H1 (cell line): ENCODE data around the gene CNTF. TPM values are rescaled to one million over a fixed set of nuclear protein-coding genes. Genes with fewer than 3 reads are reported as not detected.

Experiments used
- CTCF ChIA-PET: fragments of 300-600 bp; sonication (Branson Sonifier 250); formaldehyde crosslinking; loops from one replicate; lab custom pipeline; 2021; ENCODE audit not compliant: partially characterized antibody; lab: Charles Lee
- POLR2A ChIA-PET: fragments of 300-600 bp; sonication (Branson Sonifier 250); formaldehyde crosslinking; loops from one replicate; lab custom pipeline; 2021; ENCODE audit warnings: inconsistent platforms; ENCODE audit not compliant: partially characterized antibody; lab: Charles Lee
- DNase-seq, 2 experiments: peaks; one replicate each; pipeline versions ENCODE4 v3.0.0 to v3.0.0-alpha.2; 2010 to 2022; ENCODE audit warnings: low spot score in 2 of 2, low read depth in 1 of 2, mixed read lengths in 1 of 2
- FAIRE-seq: peaks from 2 replicates; lab custom pipeline; 2011; peaks lifted over from hg19 to GRCh38; lab: Jason Lieb, UNC
- H2AFZ ChIP-seq: 2 replicates; pipeline ENCODE4 v1.8.1; 2012; ENCODE audit warnings: low read length, inconsistent platforms
- H2AK5ac ChIP-seq: 2 replicates; pipeline ENCODE4 v1.6.1; 2013; ENCODE audit warnings: low read depth, low read length
- H2BK120ac ChIP-seq: replicated peaks from 2 replicates; pipeline ENCODE3; 2013; ENCODE audit warnings: low read depth, low read length, inconsistent platforms
- H2BK12ac ChIP-seq: 2 replicates; pipeline ENCODE4 v1.6.1; 2013; ENCODE audit warnings: low read depth, low read length
- H2BK15ac ChIP-seq: 2 replicates; pipeline ENCODE4 v1.6.1; 2013; ENCODE audit warnings: low read length
- H2BK20ac ChIP-seq: 2 replicates; pipeline ENCODE4 v1.6.1; 2013; ENCODE audit warnings: low read length
- H2BK5ac ChIP-seq: 2 replicates; pipeline ENCODE4 v1.6.1; 2013; ENCODE audit warnings: low read depth, low read length
- H3K14ac ChIP-seq: 2 replicates; pipeline ENCODE4 v1.6.1; 2013; ENCODE audit warnings: inconsistent platforms; ENCODE audit not compliant: insufficient read length
- H3K18ac ChIP-seq: 2 replicates; pipeline ENCODE4 v1.6.1; 2013; ENCODE audit warnings: low read length; ENCODE audit errors: extremely low read depth
- H3K23ac ChIP-seq: 2 replicates; pipeline ENCODE4 v1.6.1; 2013; ENCODE audit warnings: inconsistent platforms; ENCODE audit not compliant: insufficient read length
- H3K23me2 ChIP-seq: 2 replicates; pipeline ENCODE4 v1.6.1; 2013; ENCODE audit warnings: low read depth, low read length
- H3K27ac ChIP-seq: 2 replicates; pipeline ENCODE4 v1.6.1; 2011; ENCODE audit warnings: low read depth, low read length, inconsistent platforms
- H3K27me3 ChIP-seq, 4 experiments: replicated peaks in 1 of 4; 1 replicate in 1 of 4; 2 replicates in 3 of 4; pipeline versions ENCODE4 v1.6.1 to v1.8.1; 2011 to 2013; ENCODE audit warnings: low read length in 3 of 4, mild to moderate bottlenecking in 3 of 4, inconsistent platforms in 2 of 4, mixed read lengths in 2 of 4, moderate library complexity in 1 of 4; ENCODE audit not compliant: control insufficient read depth in 3 of 4, insufficient read depth in 3 of 4; ENCODE audit errors: extremely low read depth in 1 of 4
- H3K36me3 ChIP-seq, 4 experiments: 2 replicates each; pipeline versions ENCODE4 v1.6.1 to v1.8.1; 2011 to 2013; ENCODE audit warnings: mild to moderate bottlenecking in 4 of 4, low read length in 3 of 4, moderate library complexity in 2 of 4, control low read depth in 1 of 4, inconsistent platforms in 1 of 4; ENCODE audit not compliant: insufficient read depth in 4 of 4, control insufficient read depth in 2 of 4
- H3K4ac ChIP-seq: replicated peaks from 2 replicates; pipeline ENCODE3; 2013; ENCODE audit warnings: low read length, low read depth, mixed read lengths, inconsistent platforms; ENCODE audit not compliant: insufficient read length
- H3K4me1 ChIP-seq, 4 experiments: replicated peaks in 1 of 4; 1 replicate in 1 of 4; 2 replicates in 3 of 4; pipeline versions ENCODE4 v1.6.1 to v1.8.1; 2011 to 2013; ENCODE audit warnings: low read length in 3 of 4, inconsistent platforms in 2 of 4, mixed read lengths in 1 of 4; ENCODE audit not compliant: insufficient read depth in 4 of 4, control insufficient read depth in 3 of 4
- H3K4me2 ChIP-seq, 2 experiments: 2 replicates each; pipeline versions ENCODE4 v1.6.1 to v1.8.1; 2011 to 2013; ENCODE audit warnings: low read depth in 2 of 2, low read length in 2 of 2, control low read depth in 1 of 2, inconsistent platforms in 1 of 2, mild to moderate bottlenecking in 1 of 2; ENCODE audit not compliant: insufficient read depth in 1 of 2
- H3K4me3 ChIP-seq, 4 experiments: fragments of 200-600, 300-600 bp in 1 of 4; sonication (generic), shearing (Covaris generic), sonication (Bioruptor Twin) in 1 of 4; 2 replicates each; pipeline versions ENCODE4 v1.5.1 to v1.8.1; 2011 to 2016; ENCODE audit warnings: low read length in 4 of 4, low read depth in 3 of 4, control low read depth in 2 of 4, inconsistent platforms in 2 of 4, mild to moderate bottlenecking in 2 of 4, mixed read lengths in 1 of 4, moderate library complexity in 1 of 4; ENCODE audit not compliant: insufficient read depth in 2 of 4; ENCODE audit errors: extremely low read depth in 1 of 4
- H3K56ac ChIP-seq: replicated peaks from 2 replicates; pipeline ENCODE3; 2013; ENCODE audit warnings: low read depth, mild to moderate bottlenecking, mixed read lengths, low read length, inconsistent platforms; ENCODE audit not compliant: insufficient read length
- H3K79me1 ChIP-seq: 2 replicates; pipeline ENCODE4 v1.6.1; 2013; ENCODE audit warnings: low read depth, low read length, control low read depth
- H3K79me2 ChIP-seq, 2 experiments: 2 replicates each; pipeline versions ENCODE4 v1.6.1 to v1.8.1; 2012 to 2013; ENCODE audit warnings: low read length in 2 of 2, mild to moderate bottlenecking in 2 of 2, inconsistent platforms in 1 of 2; ENCODE audit not compliant: insufficient read depth in 2 of 2, control insufficient read depth in 1 of 2
- H3K9ac ChIP-seq, 4 experiments: replicated peaks in 1 of 4; 1 replicate in 1 of 4; 2 replicates in 3 of 4; pipeline versions ENCODE4 v1.6.1 to v1.8.1; 2011 to 2013; ENCODE audit warnings: low read depth in 3 of 4, low read length in 3 of 4, control low read depth in 2 of 4, mild to moderate bottlenecking in 2 of 4, moderate library complexity in 2 of 4, inconsistent platforms in 1 of 4; ENCODE audit errors: extremely low read depth in 1 of 4
- H3K9me3 ChIP-seq, 2 experiments: 2 replicates each; pipeline versions ENCODE4 v1.6.1 to v1.8.1; 2012 to 2013; ENCODE audit warnings: mild to moderate bottlenecking in 2 of 2, moderate library complexity in 2 of 2, control low read depth in 1 of 2, inconsistent platforms in 1 of 2, low read depth in 1 of 2, low read length in 1 of 2, mixed read lengths in 1 of 2; ENCODE audit not compliant: insufficient read depth in 2 of 2
- H4K20me1 ChIP-seq, 2 experiments: replicated peaks in 1 of 2; 2 replicates each; pipeline versions ENCODE3 to v1.8.1; 2011 to 2013; ENCODE audit warnings: inconsistent platforms in 2 of 2, low read length in 2 of 2, mild to moderate bottlenecking in 1 of 2; ENCODE audit not compliant: insufficient read depth in 2 of 2, control insufficient read depth in 1 of 2
- H4K5ac ChIP-seq: 2 replicates; pipeline ENCODE4 v1.6.1; 2013; ENCODE audit warnings: low read length, low read depth, mixed read lengths, inconsistent platforms; ENCODE audit not compliant: insufficient read length
- H4K8ac ChIP-seq: 2 replicates; pipeline ENCODE4 v1.8.0; 2013; ENCODE audit warnings: mild to moderate bottlenecking, moderate library complexity, low read length, inconsistent platforms; ENCODE audit not compliant: insufficient read depth; ENCODE audit errors: extremely low read depth
- H4K91ac ChIP-seq: replicated peaks from 2 replicates; pipeline ENCODE3; 2013; ENCODE audit warnings: low read length, mixed read lengths, inconsistent platforms; ENCODE audit not compliant: insufficient read length
- CHD2 ChIP-seq: IDR thresholded peaks from 2 replicates; pipeline ENCODE4 v1.6.1; 2012; ENCODE audit warnings: low read length, improper control_type of control experiment
- TAF1 ChIP-seq: IDR thresholded peaks from 2 replicates; pipeline ENCODE4 v1.6.1; 2011; ENCODE audit warnings: mild to moderate bottlenecking, low read depth, low read length
- whole genome bisulfite sequencing, 2 experiments: shearing (Covaris generic) in 1 of 2; methylation state at CpG; one replicate each; pipeline versions ENCODE4 v1.1.6 to v1.1.7; 2013 to 2015; ENCODE audit warnings: low lambda C conversion rate in 2 of 2, mixed read lengths in 2 of 2, inconsistent platforms in 1 of 2, low coverage in 1 of 2, missing lambda C conversion rate in 1 of 2; ENCODE audit not compliant: insufficient replicate concordance in 2 of 2, insufficient coverage in 1 of 2, insufficient read length in 1 of 2; ENCODE audit errors: extremely low coverage in 1 of 2, missing lambda C conversion rate in 1 of 2; 5-methylcytosine and 5-hydroxymethylcytosine counted together
- polyA plus RNA-seq, 7 experiments: library from polyadenylated mRNA; depleted of rRNA in 3 of 7; stranded (reverse) in 5 of 7; unstranded in 2 of 7; fragments of >200 nt in 5 of 7; fragments of 200-250 nt in 2 of 7; gene quantifications; 1 replicate in 5 of 7; 2 replicates in 1 of 7; 4 replicates in 1 of 7; pipeline versions ENCODE4 v1.2.1 to v1.2.3, GENCODE V29; 2011 to 2013; ENCODE audit warnings: missing spikeins in 2 of 7, mixed read lengths in 2 of 7
- total RNA-seq: library from RNA; stranded (reverse); fragmentation: NEBNext Ultra II Directional; extraction: Animal tissue kit (Norgen Biotek cat#: 25700); gene quantifications from 2 replicates; pipeline ENCODE4 v1.2.1, GENCODE V29; 2021

CNTF gene
- total and polyA plus RNA-seq, 2 of the 8 experiments (the other 6 are each of a cell fraction or from before 2014, with no cell fraction given), result 0.41 to 1.5 TPM

- Histone ChIP-seq H3K4ac (no peak overlapping the region), H3K36me3 (no peaks in the 10 kb centered on the region), H3K9ac (no peak overlapping the region), H3K9me3 (no peaks in the 10 kb centered on the region), H3K23ac (no peak overlapping the region), H3K4me1 (no peaks in the 10 kb centered on the region; a peak in 1 of 7 replicates), H2AFZ (no peak overlapping the region), H3K56ac (no peak overlapping the region), H2BK15ac (no peak overlapping the region), H3K14ac (no peak overlapping the region), H3K27me3 (no peaks in the 10 kb centered on the region), H4K91ac (no peak overlapping the region), H4K20me1 (no peaks in the 10 kb centered on the region), H2BK5ac (no peak overlapping the region), H3K4me3 (no peak overlapping the region), H2BK120ac (no peak overlapping the region), H3K27ac (no peak overlapping the region), H4K5ac (no peak overlapping the region), H3K4me2 (no peak overlapping the region), H2AK5ac (no peak overlapping the region), H3K79me1 (no peaks in the 10 kb centered on the region), H2BK12ac (no peak overlapping the region), H3K18ac (no peak overlapping the region), H2BK20ac (no peak overlapping the region), H3K79me2 (no peaks in the 10 kb centered on the region), H4K8ac (no peak overlapping the region), H3K23me2 (no peaks in the 10 kb centered on the region)
- POLR2A ChIA-PET, result no interaction called here
- FAIRE-seq (no peak), DNase-seq (no peak)
- 76% methylated on average over 2 of the region's 2 CpGs; no CpG with 5 or more reads in 1 of the 2 experiments for WGBS, 2 experiments
- CTCF ChIA-PET, result interaction anchor here (0.7 to 2.6 kb wide), 4 partner anchors 12 to 21 kb away, joined by 3 to 11 read pairs (median 3); no protein-coding TSS in a partner anchor
- TF ChIP-seq TAF1 (no peak), CHD2 (no peak)
Measured at GRCh38 chr11:58659404-58659803, 36.9 kb downstream of the CNTF start.
